K562 (cell line): ENCODE results near the gene NUP98. TPM values are rescaled to one million over a fixed set of nuclear protein-coding genes. Genes with fewer than 3 reads are reported as not detected.
"Not testable (repeated sequence)": the region's sequence is repeated elsewhere in the genome, so short reads cannot be mapped to it uniquely, and the experiment has no call there.

Experiments
- ATAC-seq: fragments of 200-7000 bp; cut with Tn5 transposase; 3 replicates; pipeline ENCODE4 v1.9.1; 2020; ENCODE audit warnings: moderate library complexity
- BruUV-seq: library from RNA; stranded (reverse); fragments of 400-500 nt; replicated peaks from 2 replicates; lab custom pipeline; 2021; lab: Mats Ljungman, UMichigan
- CTCF ChIA-PET: fragments of 300-600 bp; formaldehyde crosslinking; extraction: SDS; loops from one replicate; lab custom pipeline; 2021; ENCODE audit warnings: low intra/inter-chr PET ratio; lab: Yijun Ruan, JAX
- POLR2A ChIA-PET: fragments of 300-600, 350-650 bp; sonication (Branson Sonifier 250); formaldehyde crosslinking; extraction: SDS; loops from one replicate; lab custom pipeline; 2021; ENCODE audit warnings: antibody characterized with exemption, inconsistent platforms; lab: Yijun Ruan, JAX
- DNase-seq, 4 experiments: peaks; one replicate each; pipeline versions ENCODE4 v3.0.0 to v3.0.0-alpha.2; 2011 to 2018; ENCODE audit warnings: low spot score in 3 of 4, mixed read lengths in 3 of 4; ENCODE audit errors: extremely low read depth in 1 of 4
- FAIRE-seq: peaks from 2 replicates; lab custom pipeline; 2011; peaks lifted over from hg19 to GRCh38; lab: Jason Lieb, UNC
- H2AFZ ChIP-seq: 2 replicates; pipeline ENCODE4 v1.6.0; 2011; ENCODE audit warnings: low read depth, low read length, control low read depth, inconsistent platforms
- H3K27ac ChIP-seq: fragments of 200-600 bp; 3 replicates; pipeline ENCODE4 v1.8.0; 2011; ENCODE audit warnings: low read depth, mild to moderate bottlenecking, control low read depth, inconsistent platforms, low read length, moderate library complexity, mixed read lengths; ENCODE audit errors: extremely low read depth
- H3K27me3 ChIP-seq, 2 experiments: fragments of 300-600 bp in 1 of 2; 2 replicates in 1 of 2; 3 replicates in 1 of 2; pipeline versions ENCODE4 v1.6.0 to v1.8.0; 2011; ENCODE audit warnings: inconsistent platforms in 2 of 2, low read length in 2 of 2, mild to moderate bottlenecking in 1 of 2, mixed read lengths in 1 of 2, moderate library complexity in 1 of 2; ENCODE audit not compliant: control insufficient read depth in 2 of 2, insufficient read depth in 2 of 2
- H3K36me3 ChIP-seq: fragments of 300-600 bp; 3 replicates; pipeline ENCODE4 v1.8.0; 2011; ENCODE audit warnings: mild to moderate bottlenecking, low read length, inconsistent platforms; ENCODE audit not compliant: control insufficient read depth, insufficient read depth
- H3K4me1 ChIP-seq, 2 experiments: fragments of 200-600 bp in 1 of 2; replicated peaks in 1 of 2; 2 replicates in 1 of 2; 3 replicates in 1 of 2; pipeline versions ENCODE4 v1.5.1 to v1.8.0; 2011; ENCODE audit warnings: inconsistent platforms in 2 of 2, low read length in 2 of 2, mild to moderate bottlenecking in 1 of 2, mixed read lengths in 1 of 2, moderate library complexity in 1 of 2; ENCODE audit not compliant: control insufficient read depth in 2 of 2, insufficient read depth in 2 of 2
- H3K4me2 ChIP-seq: 2 replicates; pipeline ENCODE4 v1.6.1; 2011; ENCODE audit warnings: low read length, control low read depth, inconsistent platforms, mixed read lengths; ENCODE audit not compliant: insufficient read depth
- H3K4me3 ChIP-seq: fragments of 200-600 bp; sonication (generic), shearing (Covaris generic); 2 replicates; pipeline ENCODE4 v1.5.1; 2016; ENCODE audit warnings: control low read depth, inconsistent platforms
- H3K79me2 ChIP-seq: fragments of 200-600 bp; 3 replicates; pipeline ENCODE4 v1.8.0; 2011; ENCODE audit warnings: low read length, inconsistent platforms; ENCODE audit not compliant: control insufficient read depth, insufficient read depth
- H3K9ac ChIP-seq, 2 experiments: 2 replicates each; pipeline versions ENCODE4 v1.6.0 to v1.6.1; 2011; ENCODE audit warnings: low read depth in 2 of 2, low read length in 2 of 2, control low read depth in 1 of 2, inconsistent platforms in 1 of 2, mild to moderate bottlenecking in 1 of 2, mixed read lengths in 1 of 2; ENCODE audit not compliant: insufficient read depth in 1 of 2
- H3K9me1 ChIP-seq: one replicate; pipeline ENCODE4 v1.6.0; 2011; ENCODE audit warnings: inconsistent platforms, mild to moderate bottlenecking, low read length, moderate library complexity; ENCODE audit not compliant: control insufficient read depth, insufficient read depth
- H3K9me3 ChIP-seq: replicated peaks from 2 replicates; pipeline ENCODE4 v1.5.1; 2011; ENCODE audit warnings: low read depth, low read length, inconsistent platforms; ENCODE audit not compliant: control insufficient read depth, insufficient read depth
- H4K20me1 ChIP-seq: replicated peaks from 2 replicates; pipeline ENCODE4 v1.6.1; 2011; ENCODE audit warnings: low read length, inconsistent platforms, mixed read lengths; ENCODE audit not compliant: control insufficient read depth, insufficient read depth
- ZNF609 ChIP-seq: sonication (generic); formaldehyde crosslinking; IDR thresholded peaks from 2 replicates; pipeline ENCODE4 v1.8.1; 2023; ENCODE audit warnings: missing genetic modification reagents, mild to moderate bottlenecking, borderline replicate concordance
- WGBS: fragments of 100-300 bp; shearing (Covaris generic); methylation state at CpG from one replicate; pipeline ENCODE4 v1.1.6; 2016; ENCODE audit warnings: low coverage, mixed read lengths; ENCODE audit not compliant: insufficient coverage; ENCODE audit errors: missing lambda C conversion rate; 5-methylcytosine and 5-hydroxymethylcytosine counted together
- in situ Hi-C: fragments of 300-500 bp; cut with MboI; formaldehyde crosslinking; loops from 4 replicates; pipeline ENCODE4 v1.15.0; 2018; ENCODE audit warnings: inconsistent platforms, mixed read lengths
- intact Hi-C: fragments of 100-400 bp; cut with micrococcal nuclease; formaldehyde crosslinking; loops from 2 replicates; pipeline ENCODE4 v1.14.2; 2022
- polyA plus RNA-seq, 8 experiments: library from polyadenylated mRNA; depleted of rRNA in 4 of 8; stranded (reverse) in 5 of 8; unstranded in 3 of 8; fragments of >200 nt; fragmentation: Nextera tagmentation in 2 of 8; fragmentation: Illumina TruSeq in 1 of 8; extraction: Ambion mirVana in 2 of 8; extraction: Trizol in 1 of 8; gene quantifications; 2 replicates each; pipeline versions ENCODE4 v1.2.1 to v1.2.3, GENCODE V29; 2011 to 2014; ENCODE audit warnings: inconsistent platforms in 1 of 8, missing spikeins in 1 of 8
- total RNA-seq, 7 experiments: library from RNA; depleted of rRNA in 6 of 7; stranded (reverse); fragments of >200 nt in 6 of 7; fragmentation: Illumina TruSeq in 2 of 7; extraction: Trizol in 2 of 7; gene quantifications; 2 replicates each; pipeline versions ENCODE4 v1.2.1 to v1.2.3, GENCODE V29; 2011 to 2021; ENCODE audit warnings: low replicate concordance in 1 of 7

The NUP98 gene
- total and polyA plus RNA-seq, 9 of the 15 experiments (the other 6 are each of a cell fraction or from before 2014, with no cell fraction given) = 45.1 to 196 (median 130) TPM

- no peak for TF ChIP-seq ZNF609 (CRISPR knock-in tag)
- TF ChIP-seq, all 486 proteins: peak for 8
These were observed 2.0 kb downstream of the NUP98 start (continued) for GRCh38 chr11:3795131-3796001.

GRCh38 chr11:3794387-3794786 is 3.0 kb downstream of the NUP98 start:
- H3K27ac ChIP-seq, in situ Hi-C loops, CTCF ChIA-PET, intact Hi-C loops, POLR2A ChIA-PET, H4K20me1 ChIP-seq, BruUV-seq, H3K9me1 ChIP-seq, FAIRE-seq, H3K9me3 ChIP-seq, H3K9ac ChIP-seq, H2AFZ ChIP-seq, H3K27me3 ChIP-seq, H3K4me3 ChIP-seq, ATAC-seq, DNase-seq, H3K4me2 ChIP-seq: not testable (repeated sequence)
- H3K4me1 ChIP-seq = peaks cover 7 to 22% of the 10 kb centered on the region in 2 experiments
- peaks cover 60% of the 10 kb centered on the region for H3K36me3 ChIP-seq
- 95% methylated on average over 8 of the region's 10 CpGs for WGBS
- H3K79me2 ChIP-seq = peaks cover 83% of the 10 kb centered on the region
